Ovary (tissue), 9 donors: Measurements from ENCODE around the gene FN3K. TPM values are rescaled to one million over a fixed set of nuclear protein-coding genes. Genes with fewer than 3 reads are reported as not detected.

Source experiments
- DNase-seq, 5 donors: peaks; one replicate each; pipeline ENCODE4 v3.0.0-alpha.2; 2019 to 2020
- H3K27ac ChIP-seq, 2 donors: fragments of 200-600 bp; one replicate each; pipeline versions ENCODE4 v1.5.1 to v1.8.0; 2019 to 2022
- H3K27me3 ChIP-seq: fragments of 200-600 bp; one replicate; pipeline ENCODE4 v1.8.0; 2022
- H3K36me3 ChIP-seq: fragments of 200-600 bp; sonication (generic); one replicate; pipeline ENCODE4 v1.5.1; 2019
- H3K4me1 ChIP-seq: one replicate; pipeline ENCODE4 v1.8.1; 2013; ENCODE audit warnings: mild to moderate bottlenecking, moderate library complexity; ENCODE audit not compliant: insufficient read depth
- H3K4me3 ChIP-seq: fragments of 200-600 bp; sonication (generic); one replicate; pipeline ENCODE4 v1.5.1; 2017
- H3K9me3 ChIP-seq, 2 donors: fragments of 200-600 bp in 1 of 2; sonication (generic) in 1 of 2; one replicate each; pipeline versions ENCODE4 v1.5.1 to v1.8.1; 2013 to 2019; ENCODE audit warnings: mild to moderate bottlenecking in 1 of 2, moderate library complexity in 1 of 2
- EP300 ChIP-seq: sonication (generic); formaldehyde crosslinking; IDR thresholded peaks from one replicate; pipeline ENCODE4 v1.6.1; 2017; ENCODE audit warnings: antibody characterized with exemption
- POLR2A ChIP-seq: fragments of 450-650 bp; IDR thresholded peaks from one replicate; pipeline ENCODE4 v1.6.1; 2017; ENCODE audit warnings: antibody characterized with exemption, mild to moderate bottlenecking, moderate library complexity
- WGBS, 3 donors: extraction: QIAGEN DNeasy Blood & Tissue Kit in 1 of 3; methylation state at CpG; one replicate each; pipeline versions ENCODE4 v1.1.5 to v1.1.7; 2013 to 2017; 5-methylcytosine and 5-hydroxymethylcytosine counted together
- intact Hi-C, 4 donors: fragments of 100-400 bp; cut with DNase I; formaldehyde crosslinking; loops; one replicate each; pipeline versions ENCODE4 v1.11.0 to v1.15.1; 2022 to 2023
- polyA plus RNA-seq, 2 donors: library from polyadenylated mRNA; stranded (reverse); fragments of 200-250 nt in 1 of 2; fragments of 350-450 nt in 1 of 2; fragmentation: Illumina TruSeq in 1 of 2; extraction: RNeasy Lipid Tissue Mini Kit (QIAGEN cat#74804) in 1 of 2; gene quantifications; one replicate each; pipeline ENCODE4 v1.2.3, GENCODE V29; 2013 to 2014
- total RNA-seq, 7 donors: library from RNA; depleted of rRNA in 2 of 7; stranded (reverse); fragments of >200 nt in 2 of 7; fragmentation: NEBNext Ultra II Directional in 3 of 7; extraction: Animal tissue kit (Norgen Biotek cat#: 25700) in 3 of 7; gene quantifications; one replicate each; pipeline versions ENCODE4 v1.1.0 to v1.2.4, GENCODE V29; 2016 to 2023
- TF ChIP-seq, protein P1 (sequence below), 3 donors: fragments of 450-650 bp in 2 of 3; fragments of 200-600 bp in 1 of 3; IDR thresholded peaks; one replicate each; pipeline versions ENCODE4 v1.5.1 to v1.8.0; 2016 to 2022; ENCODE audit warnings: antibody characterized with exemption in 3 of 3, mild to moderate bottlenecking in 1 of 3
- donor health status: DM: no; HTN: no; CAD: no; lungs with moderate emphysema.
- donor health status: DM: no; HTN: no; CAD: no.
- donor health status: Bipolar disorder and iron deficiency.
- donor health status: DM: yes; HTN: yes; CAD: no.
- donor health status: DM: no; HTN: no; CAD: no.
- donor health status: DM: yes; HTN: yes; CAD: no.

The FN3K gene
- total and polyA plus RNA-seq, 9 donors, result 12.0 to 106 (median 30.1) TPM

DNA sequence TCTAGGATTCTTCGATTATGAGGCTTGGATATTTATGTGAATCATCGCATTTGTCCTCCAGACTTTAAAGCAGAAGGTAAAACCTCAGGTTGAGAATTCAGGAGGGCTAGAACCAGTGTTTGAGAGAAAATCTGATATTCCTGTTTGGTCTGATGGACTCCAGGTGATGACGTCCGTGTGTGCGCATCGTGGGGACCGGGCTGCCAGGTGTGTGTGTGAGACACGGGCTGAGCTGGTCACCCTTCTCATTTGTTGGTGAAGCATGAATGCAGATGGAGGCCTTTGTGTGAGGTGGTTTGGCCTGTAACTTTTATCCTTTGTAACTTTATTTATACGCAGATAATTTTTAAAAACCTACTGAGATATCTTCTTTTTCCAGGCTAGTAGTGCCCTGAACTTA lies 61.6 kb downstream of the FN3K start:
- no peak overlapping the region for H3K27ac ChIP-seq
- H3K9me3 ChIP-seq, result no peaks in the 10 kb centered on the region
- TF ChIP-seq, protein P1, sequence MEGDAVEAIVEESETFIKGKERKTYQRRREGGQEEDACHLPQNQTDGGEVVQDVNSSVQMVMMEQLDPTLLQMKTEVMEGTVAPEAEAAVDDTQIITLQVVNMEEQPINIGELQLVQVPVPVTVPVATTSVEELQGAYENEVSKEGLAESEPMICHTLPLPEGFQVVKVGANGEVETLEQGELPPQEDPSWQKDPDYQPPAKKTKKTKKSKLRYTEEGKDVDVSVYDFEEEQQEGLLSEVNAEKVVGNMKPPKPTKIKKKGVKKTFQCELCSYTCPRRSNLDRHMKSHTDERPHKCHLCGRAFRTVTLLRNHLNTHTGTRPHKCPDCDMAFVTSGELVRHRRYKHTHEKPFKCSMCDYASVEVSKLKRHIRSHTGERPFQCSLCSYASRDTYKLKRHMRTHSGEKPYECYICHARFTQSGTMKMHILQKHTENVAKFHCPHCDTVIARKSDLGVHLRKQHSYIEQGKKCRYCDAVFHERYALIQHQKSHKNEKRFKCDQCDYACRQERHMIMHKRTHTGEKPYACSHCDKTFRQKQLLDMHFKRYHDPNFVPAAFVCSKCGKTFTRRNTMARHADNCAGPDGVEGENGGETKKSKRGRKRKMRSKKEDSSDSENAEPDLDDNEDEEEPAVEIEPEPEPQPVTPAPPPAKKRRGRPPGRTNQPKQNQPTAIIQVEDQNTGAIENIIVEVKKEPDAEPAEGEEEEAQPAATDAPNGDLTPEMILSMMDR (IDR thresholded peaks at IDR 0.05), result no peak
- TF ChIP-seq POLR2A, result no peak
- no peak for TF ChIP-seq EP300
- no peak overlapping the region for H3K4me3 ChIP-seq
- no peak for DNase-seq
- 93 to 95% (median 95%) methylated on average over 9 of the region's 9 CpGs for WGBS, 3 donors
- intact Hi-C loops, result no loop called here
- H3K36me3 ChIP-seq, result no peaks in the 10 kb centered on the region
- H3K4me1 ChIP-seq, result no peaks in the 10 kb centered on the region
- no peaks in the 10 kb centered on the region for H3K27me3 ChIP-seq

DNA sequence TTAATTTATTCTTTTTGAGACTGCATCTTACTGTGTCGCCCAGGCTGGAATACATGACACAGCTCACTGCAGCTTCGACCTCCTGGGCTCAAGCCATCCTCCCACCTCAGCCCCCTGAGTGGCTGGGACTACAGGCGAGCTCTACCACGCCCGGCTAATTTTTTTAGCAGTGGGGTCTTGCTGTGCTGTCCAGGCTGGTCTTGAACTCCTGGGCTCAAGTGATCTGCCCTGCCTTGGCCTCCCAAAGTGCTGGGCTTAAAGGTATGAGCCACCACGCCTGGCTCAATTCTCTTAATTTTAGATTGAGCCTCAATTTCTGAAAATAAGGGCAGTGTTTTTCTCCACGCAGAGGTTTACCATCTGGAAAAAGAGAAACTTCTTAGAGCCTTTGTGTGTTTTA lies 63.3 kb downstream of the FN3K start:
- intact Hi-C loops, result no loop called here
- Histone ChIP-seq H3K4me1 (no peaks in the 10 kb centered on the region), H3K27me3 (no peaks in the 10 kb centered on the region), H3K27ac (no peak overlapping the region), H3K4me3 (no peak overlapping the region), H3K9me3 (no peaks in the 10 kb centered on the region), H3K36me3 (no peaks in the 10 kb centered on the region)
- DNase-seq, result no peak
- no peak for TF ChIP-seq EP300
- TF ChIP-seq POLR2A, result no peak
- TF ChIP-seq, protein P1 (IDR thresholded peaks at IDR 0.05), result no peak
- WGBS, 3 donors, result 95 to 97% (median 97%) methylated on average over 7 of the region's 7 CpGs

DNA sequence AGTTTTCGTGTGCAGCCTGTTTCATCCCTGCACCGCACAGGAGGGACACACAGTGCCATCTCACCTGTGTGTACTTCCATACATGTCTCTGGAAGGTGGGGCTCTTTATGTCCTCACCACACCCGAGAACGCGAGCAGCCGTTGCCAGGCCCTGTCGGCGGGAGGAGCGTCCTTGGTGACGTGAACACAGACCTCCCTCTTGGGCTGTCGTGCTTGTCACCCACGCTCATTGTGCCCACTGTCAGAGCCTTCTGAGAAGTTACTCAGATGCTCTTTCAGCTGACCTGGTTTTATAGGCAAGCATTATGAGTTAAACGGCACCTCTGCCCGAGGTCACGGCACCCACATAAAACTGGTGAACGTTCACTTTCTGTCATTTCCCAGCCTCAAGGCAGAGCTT lies 64.2 kb downstream of the FN3K start:
- whole genome bisulfite sequencing, 3 donors, result 91 to 92% (median 92%) methylated on average over 16 of the region's 16 CpGs
- H3K27ac ChIP-seq, result no peak overlapping the region
- DNase-seq, result no peak
- no peaks in the 10 kb centered on the region for H3K36me3 ChIP-seq
- H3K4me1 ChIP-seq, result peaks cover 3% of the 10 kb centered on the region
- H3K27me3 ChIP-seq, result no peaks in the 10 kb centered on the region
- no peak overlapping the region for H3K4me3 ChIP-seq
- intact Hi-C loops, result no loop called here
- TF ChIP-seq POLR2A, result no peak
- TF ChIP-seq EP300, result no peak
- TF ChIP-seq, protein P1 (IDR thresholded peaks at IDR 0.05), result no peak
- H3K9me3 ChIP-seq, result no peaks in the 10 kb centered on the region

Other genes starting within 250 kb of the FN3K start
- 10 to 100 TPM; 27.2 to 67.6 (median 48.2) TPM for gene FOXK2, start 215.9 kb upstream of the FN3K start, total RNA-seq
- gene FOXK2, start 215.9 kb upstream of the FN3K start, polyA plus RNA-seq, result 10 to 100 TPM; 19.1 to 28.8 TPM
- gene WDR45B, start 87.2 kb upstream of the FN3K start, total RNA-seq, result 10 to 100 TPM; 43.0 to 99.3 (median 83.5) TPM
- gene WDR45B, start 87.2 kb upstream of the FN3K start, polyA plus RNA-seq, result 10 to 100 TPM; 55.2 to 58.0 TPM
- 10 to 100 TPM; 10.0 to 25.9 (median 14.9) TPM for gene RAB40B, start 36.9 kb upstream of the FN3K start, total RNA-seq
- 10 to 100 TPM in 1 of 2 donors, 1 to 10 TPM in 1; 9.2 to 18.6 TPM for gene RAB40B, start 36.9 kb upstream of the FN3K start, polyA plus RNA-seq
- gene FN3KRP, start 18.9 kb upstream of the FN3K start, total RNA-seq, result 10 to 100 TPM in 6 of 7 donors, 1 to 10 TPM in 1; 9.9 to 48.6 (median 39.0) TPM
- gene FN3KRP, start 18.9 kb upstream of the FN3K start, polyA plus RNA-seq, result 10 to 100 TPM; 37.9 to 51.5 TPM
- gene TBCD, start 16.4 kb downstream of the FN3K start, total RNA-seq, result 10 to 100 TPM; 44.4 to 88.3 (median 71.4) TPM
- 10 to 100 TPM; 29.2 to 55.9 TPM for gene TBCD, start 16.4 kb downstream of the FN3K start, polyA plus RNA-seq
- not detected for gene ZNF750, start 104.4 kb downstream of the FN3K start, total RNA-seq
- gene ZNF750, start 104.4 kb downstream of the FN3K start, polyA plus RNA-seq, result under 1 TPM in 1 of 2 donors, not detected in 1; 0.02 TPM